Measurements from ENCODE around the gene TRNT1. TPM values are rescaled to one million over a fixed set of nuclear protein-coding genes. Genes with fewer than 3 reads are reported as not detected.

Gene TRNT1
- total and polyA plus RNA-seq, 2 of the 8 experiments (the other 6 are each of a cell fraction or from before 2014, with no cell fraction given) = 7.2 to 33.1 TPM

DNA sequence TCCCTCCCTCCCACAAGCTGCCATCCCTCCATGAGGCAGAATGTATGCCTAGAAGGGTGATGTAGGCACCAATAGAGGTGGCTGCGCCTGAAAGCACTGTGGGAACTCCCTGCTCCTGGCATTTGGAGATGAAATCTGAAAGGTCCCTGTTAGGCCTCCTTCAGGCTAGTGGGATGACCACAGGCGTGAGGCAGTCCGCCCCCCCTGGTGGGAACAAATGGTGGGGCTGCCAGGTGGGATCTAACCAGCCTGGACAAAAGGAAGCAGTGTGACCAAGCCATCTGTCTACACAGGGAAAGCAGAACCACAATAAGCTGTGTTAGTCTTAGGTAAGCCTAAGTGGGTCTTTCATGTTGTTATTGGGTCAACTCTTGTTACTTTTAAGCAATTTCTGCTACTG is 41.9 kb upstream of the TRNT1 start (continued):
- TF ChIP-seq BRCA1 (IDR thresholded peaks at IDR 0.05; ENCODE audit: low read depth, low read length) (no peak), EZH2 (IDR thresholded peaks at IDR 0.05; ENCODE audit: low read depth, low read length, severe bottlenecking) (no peak)
- TF ChIP-seq, protein P1, sequence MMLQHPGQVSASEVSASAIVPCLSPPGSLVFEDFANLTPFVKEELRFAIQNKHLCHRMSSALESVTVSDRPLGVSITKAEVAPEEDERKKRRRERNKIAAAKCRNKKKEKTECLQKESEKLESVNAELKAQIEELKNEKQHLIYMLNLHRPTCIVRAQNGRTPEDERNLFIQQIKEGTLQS (IDR thresholded peaks at IDR 0.05; ENCODE audit: insufficient read depth, low read depth, low read length) = no peak
- TF ChIP-seq, protein P2, sequence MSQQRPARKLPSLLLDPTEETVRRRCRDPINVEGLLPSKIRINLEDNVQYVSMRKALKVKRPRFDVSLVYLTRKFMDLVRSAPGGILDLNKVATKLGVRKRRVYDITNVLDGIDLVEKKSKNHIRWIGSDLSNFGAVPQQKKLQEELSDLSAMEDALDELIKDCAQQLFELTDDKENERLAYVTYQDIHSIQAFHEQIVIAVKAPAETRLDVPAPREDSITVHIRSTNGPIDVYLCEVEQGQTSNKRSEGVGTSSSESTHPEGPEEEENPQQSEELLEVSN (IDR thresholded peaks at IDR 0.05) = no peak
